ENCODE results near the gene NUDCD2.
"Not testable (repeated sequence)": the region's sequence is repeated elsewhere in the genome, so short reads cannot be mapped to it uniquely, and the experiment has no call there.

The NUDCD2 gene

GRCh38 chr5:163475411-163475810 lies 15.5 kb upstream of the NUDCD2 start:
- no peak overlapping the region for H3K4me2 ChIP-seq
- no peaks in the 10 kb centered on the region for H3K4me1 ChIP-seq
- H3K36me3 ChIP-seq, result peaks cover 74% of the 10 kb centered on the region
- no peak overlapping the region for H3K4me3 ChIP-seq
- H3K27me3 ChIP-seq, result no peaks in the 10 kb centered on the region
- no peaks in the 10 kb centered on the region for H3K9me3 ChIP-seq
- no peak overlapping the region for H3K9ac ChIP-seq
- TF ChIP-seq Cebpa-rat (IDR thresholded peaks at IDR 0.05), result no peak
- no peak overlapping the region for H3K27ac ChIP-seq
- no peaks in the 10 kb centered on the region for H4K20me1 ChIP-seq

- no peaks in the 10 kb centered on the region for H3K9me3 ChIP-seq
- no peaks in the 10 kb centered on the region for H4K20me1 ChIP-seq
- H3K4me1 ChIP-seq, result no peaks in the 10 kb centered on the region
- H3K27ac ChIP-seq, result no peak overlapping the region
- TF ChIP-seq Cebpa-rat (IDR thresholded peaks at IDR 0.05), result no peak
- no peak overlapping the region for H3K9ac ChIP-seq
- H3K36me3 ChIP-seq, result peaks cover 76% of the 10 kb centered on the region
- H3K27me3 ChIP-seq, result no peaks in the 10 kb centered on the region
- H3K4me2 ChIP-seq, result no peak overlapping the region
- no peak overlapping the region for H3K4me3 ChIP-seq
These were observed 13.8 kb upstream of the NUDCD2 start for GRCh38 chr5:163473635-163474243.

DNA sequence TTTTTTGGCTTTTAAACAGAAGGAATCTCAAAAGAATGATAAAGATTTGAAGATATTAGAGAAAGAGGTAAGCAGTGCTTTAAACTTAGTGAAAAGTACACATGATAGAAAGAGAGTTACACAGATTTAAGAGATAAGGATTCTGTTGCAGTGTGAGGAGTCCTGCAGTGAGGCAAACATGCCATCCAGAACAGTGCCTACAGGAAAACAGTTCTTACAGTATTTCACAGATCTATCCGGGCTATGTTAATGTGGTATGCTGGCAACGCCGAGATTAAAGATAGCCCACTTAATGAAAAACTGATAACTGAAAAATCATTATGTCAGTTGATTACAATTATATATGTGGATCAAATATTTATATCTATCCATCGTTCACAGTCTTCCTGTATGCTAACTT lies 7.8 kb upstream of the NUDCD2 start:
- no peaks in the 10 kb centered on the region for H4K20me1 ChIP-seq
- H3K9me3 ChIP-seq, result no peaks in the 10 kb centered on the region
- TF ChIP-seq Cebpa-rat (IDR thresholded peaks at IDR 0.05), result no peak
- H3K4me3 ChIP-seq, result no peak overlapping the region
- peaks cover 8% of the 10 kb centered on the region; the same call in 1 of the 2 replicates for H3K4me1 ChIP-seq
- H3K36me3 ChIP-seq, result peaks cover 71% of the 10 kb centered on the region
- no peak overlapping the region for H3K27ac ChIP-seq
- H3K9ac ChIP-seq, result no peak overlapping the region
- H3K27me3 ChIP-seq, result no peaks in the 10 kb centered on the region
- no peak overlapping the region for H3K4me2 ChIP-seq

- no peaks in the 10 kb centered on the region for H4K20me1 ChIP-seq
- no peak overlapping the region for H3K4me3 ChIP-seq
- no peak for TF ChIP-seq Cebpa-rat (IDR thresholded peaks at IDR 0.05)
- H3K9me3 ChIP-seq, result no peaks in the 10 kb centered on the region
- peaks cover 26% of the 10 kb centered on the region for H3K36me3 ChIP-seq
- H3K9ac ChIP-seq, result no peak overlapping the region
- H3K27ac ChIP-seq, result no peak overlapping the region
- peaks cover 27% of the 10 kb centered on the region for H3K4me1 ChIP-seq
- H3K27me3 ChIP-seq, result no peaks in the 10 kb centered on the region
- H3K4me2 ChIP-seq, result peak overlapping the region; percentile 83
These were observed 3.1 kb upstream of the NUDCD2 start for GRCh38 chr5:163463063-163463435.

DNA sequence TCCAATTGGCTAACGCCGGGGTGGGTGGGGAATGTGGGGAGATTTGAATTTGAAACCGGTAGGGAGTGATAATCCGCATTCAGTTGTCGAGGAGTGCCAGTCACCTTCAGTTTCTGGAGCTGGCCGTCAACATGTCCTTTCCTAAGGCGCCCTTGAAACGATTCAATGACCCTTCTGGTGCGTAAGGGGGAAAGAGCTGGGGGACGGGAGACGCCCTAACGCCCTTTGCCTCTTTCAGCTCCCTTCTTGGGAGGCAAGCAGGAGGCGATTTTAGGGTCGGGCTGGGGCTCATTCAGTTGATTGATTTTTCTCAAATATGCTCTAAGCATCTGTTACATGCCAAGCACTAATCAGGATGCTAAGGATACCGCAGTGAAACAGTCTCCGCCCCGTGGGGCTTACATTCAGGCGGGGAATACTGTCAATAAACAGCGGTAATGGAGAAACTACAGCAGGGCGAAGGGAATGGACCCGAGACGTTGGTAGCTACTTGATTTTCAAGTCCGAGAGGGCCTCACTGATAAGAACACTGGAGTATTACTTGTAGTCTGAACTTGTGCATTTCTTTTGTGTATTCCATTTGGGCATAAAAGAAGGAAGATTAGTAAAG lies 765 bp upstream of the NUDCD2 start, which contains the start of gene HMMR:
HMMR (plus strand) TSS at position 71 of the 610 bp plus-strand sequence; CDS start at position 132, 61 bp downstream.
- H3K36me3 ChIP-seq, result peaks cover 27% of the 10 kb centered on the region; the same call in 1 of the 2 replicates
- H3K4me2 ChIP-seq, result peak within 1 kb of the TSS; percentile 84
- no peaks in the 10 kb centered on the region for H3K9me3 ChIP-seq
- TF ChIP-seq Cebpa-rat (IDR thresholded peaks at IDR 0.05), result no peak
- peak within 1 kb of the TSS; percentile 95 for H3K27ac ChIP-seq
- no peaks in the 10 kb centered on the region for H3K27me3 ChIP-seq
- H3K4me3 ChIP-seq, result peak within 1 kb of the TSS; percentile 79
- H3K4me1 ChIP-seq, result peaks cover 34% of the 10 kb centered on the region
- no peaks in the 10 kb centered on the region for H4K20me1 ChIP-seq
- peak within 1 kb of the TSS; percentile 94 for H3K9ac ChIP-seq

DNA sequence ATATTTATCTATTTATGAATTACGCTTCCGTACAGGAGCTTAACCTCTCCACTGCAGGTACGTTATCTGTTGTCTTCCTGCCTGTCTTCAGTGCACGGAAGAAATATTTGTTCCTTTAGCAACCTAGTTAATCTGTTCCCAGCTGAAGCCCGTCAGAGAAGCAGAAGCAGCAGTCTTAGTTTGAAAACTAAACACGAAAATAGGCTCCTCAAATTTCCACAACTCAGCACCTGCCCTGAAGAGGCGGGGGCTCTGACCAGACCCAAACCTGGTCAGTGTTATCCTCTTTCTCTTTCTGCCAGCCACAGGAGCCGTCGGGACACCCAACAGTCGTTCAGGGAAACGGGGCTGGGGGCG lies 462 bp downstream of the NUDCD2 start:
- no peaks in the 10 kb centered on the region for H4K20me1 ChIP-seq
- peak overlapping the region; percentile 94 for H3K9ac ChIP-seq
- peak overlapping the region; percentile 95 for H3K27ac ChIP-seq
- no peaks in the 10 kb centered on the region for H3K27me3 ChIP-seq
- TF ChIP-seq Cebpa-rat (IDR thresholded peaks at IDR 0.05), result no peak
- H3K4me2 ChIP-seq, result peak overlapping the region; percentile 84
- no peaks in the 10 kb centered on the region for H3K9me3 ChIP-seq
- peaks cover 29% of the 10 kb centered on the region for H3K36me3 ChIP-seq
- peak overlapping the region; percentile 79 for H3K4me3 ChIP-seq
- H3K4me1 ChIP-seq, result peaks cover 34% of the 10 kb centered on the region

GRCh38 chr5:163458778-163459385 lies 1.0 kb downstream of the NUDCD2 start:
- H3K4me3 ChIP-seq, result peak overlapping the region; percentile 79
- H3K27me3 ChIP-seq, result no peaks in the 10 kb centered on the region
- peaks cover 30% of the 10 kb centered on the region for H3K36me3 ChIP-seq
- no peak for TF ChIP-seq Cebpa-rat (IDR thresholded peaks at IDR 0.05)
- H3K4me2 ChIP-seq, result peak overlapping the region; percentile 84
- peak overlapping the region; percentile 95 for H3K27ac ChIP-seq
- no peaks in the 10 kb centered on the region for H4K20me1 ChIP-seq
- H3K9ac ChIP-seq, result peak overlapping the region; percentile 94
- no peaks in the 10 kb centered on the region for H3K9me3 ChIP-seq
- H3K4me1 ChIP-seq, result peaks cover 34% of the 10 kb centered on the region

DNA sequence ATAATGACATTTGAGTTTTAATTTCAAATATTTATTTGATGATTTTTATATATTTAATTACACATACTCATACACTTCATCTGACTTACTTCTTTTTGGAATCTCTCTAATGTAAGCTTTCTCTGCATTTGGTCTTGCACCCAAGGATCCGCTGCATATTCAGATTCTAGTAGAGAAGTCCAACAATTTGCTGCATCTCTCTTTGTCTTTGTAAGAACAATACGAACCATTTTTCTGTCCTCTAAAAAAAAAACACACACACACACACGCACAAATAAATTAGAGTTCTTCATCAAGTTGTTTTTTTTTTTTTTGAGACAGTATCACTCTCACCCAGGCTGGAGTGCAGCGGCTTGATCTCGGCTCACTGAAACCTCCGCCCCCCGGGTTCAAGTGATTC lies 3.1 kb downstream of the NUDCD2 start:
- H3K9me3 ChIP-seq, result no peaks in the 10 kb centered on the region
- no peak overlapping the region for H3K27ac ChIP-seq
- no peak for TF ChIP-seq Cebpa-rat (IDR thresholded peaks at IDR 0.05)
- no peak overlapping the region for H3K4me3 ChIP-seq
- H4K20me1 ChIP-seq, result 0 out of 2 replicates have a peak, but pooled peaks cover 3% of the 10 kb centered on the region
- no peak overlapping the region; the same call in 1 of the 2 replicates for H3K4me2 ChIP-seq
- H3K9ac ChIP-seq, result no peak overlapping the region
- H3K27me3 ChIP-seq, result no peaks in the 10 kb centered on the region
- peaks cover 17% of the 10 kb centered on the region for H3K4me1 ChIP-seq
- peaks cover 45% of the 10 kb centered on the region for H3K36me3 ChIP-seq

DNA sequence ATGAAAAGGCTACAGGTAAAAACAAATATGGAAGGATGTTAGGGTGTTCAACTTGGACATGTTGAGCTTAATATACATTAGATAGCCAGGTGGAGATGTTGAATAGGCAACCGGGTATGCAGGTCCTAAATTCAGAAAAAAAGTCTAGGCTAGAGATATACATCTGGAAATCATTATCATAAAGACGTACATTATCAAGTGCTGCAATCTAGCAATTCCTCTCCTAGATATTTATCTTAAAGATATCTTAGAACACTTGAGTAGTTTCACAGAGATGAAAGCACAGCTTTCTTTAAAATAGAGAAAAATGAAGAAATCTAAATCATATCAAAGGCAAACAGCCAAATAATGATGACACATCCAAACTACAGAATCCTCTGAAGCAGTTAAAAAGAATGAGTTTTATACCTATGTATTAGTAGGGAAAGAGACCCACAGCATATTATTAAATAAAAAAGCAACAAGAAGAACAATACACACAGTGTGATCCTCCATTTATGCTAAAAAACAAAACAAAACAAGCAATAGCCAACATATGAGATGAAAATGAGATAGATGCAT lies 3.8 kb downstream of the NUDCD2 start:
- Histone ChIP-seq H3K4me1 (peaks cover 16% of the 10 kb centered on the region), H3K36me3 (peaks cover 52% of the 10 kb centered on the region), H3K9me3 (no peaks in the 10 kb centered on the region), H3K4me3 (no peak overlapping the region), H3K9ac (no peak overlapping the region), H3K4me2 (no peak overlapping the region), H3K27me3 (no peaks in the 10 kb centered on the region), H4K20me1 (peaks cover 8% of the 10 kb centered on the region; the same call in 1 of the 2 replicates), H3K27ac (no peak overlapping the region)
- TF ChIP-seq Cebpa-rat (IDR thresholded peaks at IDR 0.05), result no peak

DNA sequence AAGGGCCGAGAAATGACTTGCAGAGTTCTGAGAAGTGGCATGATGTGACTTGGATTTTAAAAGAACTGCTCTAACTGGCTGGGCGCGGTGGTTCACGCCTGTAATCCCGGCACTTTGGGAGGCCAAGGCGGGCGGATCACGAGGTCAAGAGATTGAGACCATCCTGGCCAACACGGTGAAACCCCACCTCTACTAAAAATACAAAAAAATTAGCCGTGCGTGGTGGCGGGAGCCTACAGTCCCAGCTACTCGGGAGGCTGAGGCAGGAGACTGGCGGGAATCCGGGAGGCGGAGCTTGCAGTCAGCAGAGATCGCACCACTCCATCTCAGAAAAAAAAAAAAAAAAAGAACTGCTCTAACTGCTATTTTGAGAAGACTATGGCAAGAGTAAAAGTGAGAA lies 4.5 kb downstream of the NUDCD2 start:
- not testable (repeated sequence) for H3K4me2 ChIP-seq, H3K27me3 ChIP-seq, H3K9me3 ChIP-seq, H3K4me3 ChIP-seq, H4K20me1 ChIP-seq, H3K27ac ChIP-seq, H3K9ac ChIP-seq
- H3K36me3 ChIP-seq, result peaks cover 59% of the 10 kb centered on the region
- H3K4me1 ChIP-seq, result peaks cover 16% of the 10 kb centered on the region
